Suprapubic skin (tissue), 4 donors: ENCODE results near the gene AHRR. TPM values are rescaled to one million over a fixed set of nuclear protein-coding genes. Genes with fewer than 3 reads are reported as not detected.
A peak's percentile ranks its signal among the peaks of the same experiment; 100 is the strongest.

Experiments used
- DNase-seq, 2 donors: peaks; one replicate each; pipeline ENCODE4 v3.0.0-alpha.2; 2019; ENCODE audit warnings: low spot score in 2 of 2
- H3K27ac ChIP-seq: fragments of 200-600 bp; sonication (generic); one replicate; pipeline ENCODE4 v1.5.1; 2019
- H3K27me3 ChIP-seq: fragments of 200-600 bp; sonication (generic); one replicate; pipeline ENCODE4 v1.5.1; 2019
- H3K36me3 ChIP-seq: fragments of 200-600 bp; sonication (generic); one replicate; pipeline ENCODE4 v1.5.1; 2019
- H3K4me1 ChIP-seq: fragments of 200-600 bp; sonication (generic); one replicate; pipeline ENCODE4 v1.5.1; 2019
- H3K4me3 ChIP-seq: fragments of 200-600 bp; sonication (generic); one replicate; pipeline ENCODE4 v1.5.1; 2019; ENCODE audit warnings: mild to moderate bottlenecking
- H3K9me3 ChIP-seq: fragments of 200-600 bp; sonication (generic); one replicate; pipeline ENCODE4 v1.5.1; 2019
- CTCF ChIP-seq, 2 donors: fragments of 200-600 bp in 1 of 2; fragments of 450-650 bp in 1 of 2; sonication (generic) in 1 of 2; IDR thresholded peaks; one replicate each; pipeline ENCODE4 v1.5.1; 2016 to 2019; ENCODE audit warnings: antibody characterized with exemption in 2 of 2, mild to moderate bottlenecking in 1 of 2, moderate library complexity in 1 of 2
- EP300 ChIP-seq: sonication (generic); formaldehyde crosslinking; IDR thresholded peaks from one replicate; pipeline ENCODE4 v1.6.1; 2017; ENCODE audit warnings: antibody characterized with exemption
- POLR2A ChIP-seq, 2 donors: fragments of 450-650 bp; IDR thresholded peaks; one replicate each; pipeline ENCODE4 v1.6.1; 2017; ENCODE audit warnings: antibody characterized with exemption in 2 of 2, mild to moderate bottlenecking in 2 of 2, moderate library complexity in 2 of 2
- POLR2AphosphoS5 ChIP-seq, 3 donors: sonication (generic); formaldehyde crosslinking; IDR thresholded peaks; one replicate each; pipeline ENCODE4 v1.6.1; 2017; ENCODE audit warnings: antibody characterized with exemption in 3 of 3
- WGBS: methylation state at CpG from one replicate; pipeline ENCODE4 v1.1.5; 2018; 5-methylcytosine and 5-hydroxymethylcytosine counted together
- total RNA-seq, 4 donors: library from RNA; depleted of rRNA; stranded (reverse); fragments of >200 nt; gene quantifications; one replicate each; pipeline ENCODE4 v1.1.0, GENCODE V29; 2016

Gene AHRR
- total RNA-seq, 4 donors from 2014 or later: 3.0 to 10.7 (median 4.2) TPM

- Histone ChIP-seq H3K4me3 (no peak overlapping the region), H3K9me3 (no peaks in the 10 kb centered on the region), H3K27me3 (peaks cover 15% of the 10 kb centered on the region), H3K27ac (no peak overlapping the region), H3K4me1 (no peaks in the 10 kb centered on the region), H3K36me3 (no peaks in the 10 kb centered on the region)
- peak in 1 of 2 donors; percentile 11 for DNase-seq
- WGBS: 96% methylated on average over 1 of the region's 1 CpG
- TF ChIP-seq CTCF (IDR thresholded peaks at IDR 0.05) (no peak), EP300 (no peak), POLR2A (IDR thresholded peaks at IDR 0.05) (no peak), POLR2AphosphoS5 (IDR thresholded peaks at IDR 0.05) (no peak)
Measured at GRCh38 chr5:385321-385720, 63.8 kb downstream of the AHRR start.

- H3K27ac ChIP-seq: no peak overlapping the region
- TF ChIP-seq POLR2AphosphoS5 (IDR thresholded peaks at IDR 0.05) (no peak), CTCF (IDR thresholded peaks at IDR 0.05) (no peak), POLR2A (IDR thresholded peaks at IDR 0.05) (no peak), EP300 (no peak)
- no peak overlapping the region for H3K4me3 ChIP-seq
- H3K36me3 ChIP-seq: no peaks in the 10 kb centered on the region
- no peaks in the 10 kb centered on the region for H3K9me3 ChIP-seq
- no peaks in the 10 kb centered on the region for H3K4me1 ChIP-seq
- WGBS: 75% methylated on average over 18 of the region's 18 CpGs
- H3K27me3 ChIP-seq: peaks cover 15% of the 10 kb centered on the region
- DNase-seq: peak; percentile 40 to 52
Measured at GRCh38 chr5:386432-387341, 65.2 kb downstream of the AHRR start.

GRCh38 chr5:387491-388265 is 66.2 kb downstream of the AHRR start:
- Histone ChIP-seq H3K27me3 (peaks cover 15% of the 10 kb centered on the region), H3K36me3 (no peaks in the 10 kb centered on the region), H3K9me3 (no peaks in the 10 kb centered on the region), H3K27ac (no peak overlapping the region), H3K4me1 (peaks cover 4% of the 10 kb centered on the region), H3K4me3 (no peak overlapping the region)
- 88% methylated on average over 16 of the region's 18 CpGs for WGBS
- DNase-seq: peak; percentile 31 to 52
- TF ChIP-seq CTCF (IDR thresholded peaks at IDR 0.05): no peak
- TF ChIP-seq POLR2A (IDR thresholded peaks at IDR 0.05): no peak
- TF ChIP-seq EP300: no peak
- no peak for TF ChIP-seq POLR2AphosphoS5 (IDR thresholded peaks at IDR 0.05)

- H3K4me3 ChIP-seq: no peak overlapping the region
- H3K27me3 ChIP-seq: peaks cover 15% of the 10 kb centered on the region
- no peak overlapping the region for H3K27ac ChIP-seq
- H3K9me3 ChIP-seq: no peaks in the 10 kb centered on the region
- 85% methylated on average over 27 of the region's 34 CpGs for WGBS
- no peak for TF ChIP-seq POLR2AphosphoS5 (IDR thresholded peaks at IDR 0.05)
- peaks cover 8% of the 10 kb centered on the region for H3K4me1 ChIP-seq
- DNase-seq: peak; percentile 62 to 75
- H3K36me3 ChIP-seq: no peaks in the 10 kb centered on the region
Measured at GRCh38 chr5:388266-389196, 67.0 kb downstream of the AHRR start.

- H3K4me3 ChIP-seq: no peak overlapping the region
- no peak overlapping the region for H3K27ac ChIP-seq
- 92% methylated on average over 31 of the region's 32 CpGs for WGBS
- H3K4me1 ChIP-seq: peaks cover 8% of the 10 kb centered on the region
- no peak for TF ChIP-seq EP300
- no peak for TF ChIP-seq CTCF (IDR thresholded peaks at IDR 0.05)
- no peak for TF ChIP-seq POLR2AphosphoS5 (IDR thresholded peaks at IDR 0.05)
- TF ChIP-seq POLR2A (IDR thresholded peaks at IDR 0.05): no peak
- H3K9me3 ChIP-seq: no peaks in the 10 kb centered on the region
- peaks cover 15% of the 10 kb centered on the region for H3K27me3 ChIP-seq
- H3K36me3 ChIP-seq: no peaks in the 10 kb centered on the region
- peak; percentile 46 to 59 for DNase-seq
Measured at GRCh38 chr5:389197-389821, 67.8 kb downstream of the AHRR start.
